ENCODE measurements around the gene TMEM175. TPM values are rescaled to one million over a fixed set of nuclear protein-coding genes. Genes with fewer than 3 reads are reported as not detected.

The TMEM175 gene
- total RNA-seq, 1 experiment from 2014 or later = 18.5 TPM

DNA sequence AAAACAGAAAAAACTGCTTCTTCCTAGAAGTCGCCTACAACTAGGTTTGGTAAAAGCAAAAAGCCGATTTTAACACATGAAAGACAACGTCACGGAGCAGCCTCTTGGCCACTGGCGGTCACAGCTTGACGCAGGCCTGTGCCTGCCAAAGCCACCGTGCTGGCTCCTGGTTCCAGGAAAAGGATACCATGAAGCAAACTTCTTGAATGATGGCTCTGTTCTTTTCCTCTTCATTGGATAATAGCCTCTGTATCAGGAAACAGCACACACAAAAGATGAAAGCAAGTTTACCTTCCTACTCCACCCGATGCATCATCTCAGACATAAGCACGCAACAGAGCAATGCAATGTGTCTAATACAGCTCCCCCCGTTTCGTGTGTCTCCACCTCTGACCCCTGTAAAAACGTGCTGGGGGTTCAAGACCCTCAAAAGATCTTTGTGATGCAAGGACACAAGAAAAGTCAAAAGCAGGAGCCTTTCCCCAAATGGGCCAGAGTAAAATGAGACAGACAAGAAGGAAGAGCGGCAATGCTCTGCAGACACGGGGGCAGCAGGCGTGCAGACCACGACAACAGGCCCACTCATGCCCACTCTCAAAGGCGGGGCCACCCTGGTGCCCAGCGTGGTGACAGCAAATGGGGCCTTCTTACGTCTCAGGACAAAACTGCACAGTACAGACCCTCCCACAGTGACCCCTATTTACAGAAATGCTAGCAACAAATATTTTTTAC, 19.5 kb upstream of the TMEM175 start:
- BruUV-seq (replicated peaks) = no TSS peak
- Histone ChIP-seq H3K4me2 (ENCODE audit: low read length) (no peak overlapping the region), H3K9me2 (replicated peaks; ENCODE audit: low read length) (no peaks in the 10 kb centered on the region), H3K9ac (ENCODE audit: low read length) (no peak overlapping the region), H3K4me3 (ENCODE audit: low read length) (no peak overlapping the region), H3K79me2 (ENCODE audit: low read length) (peaks cover 37% of the 10 kb centered on the region), H3K9me3 (ENCODE audit: low read length) (no peaks in the 10 kb centered on the region), H3K27me3 (ENCODE audit: low read length) (no peaks in the 10 kb centered on the region), H4K20me1 (ENCODE audit: low read length) (peaks cover 6% of the 10 kb centered on the region; the same call in 1 of the 2 replicates), H3F3A (ENCODE audit: low read length, unreplicated experiment) (no peaks in the 10 kb centered on the region), H3K36me3 (ENCODE audit: low read depth, low read length) (no peaks in the 10 kb centered on the region), H3K4me1 (ENCODE audit: insufficient read depth, low read length) (no peaks in the 10 kb centered on the region), H3K27ac (ENCODE audit: low read length) (no peak overlapping the region), H2AFZ (ENCODE audit: low read length) (no peak overlapping the region)
- ATAC-seq = no peak
- ChIA-PET CTCF (no interaction called here), POLR2A (ENCODE audit: unreplicated experiment) (interaction anchor here (0.6 kb wide), 1 partner anchor 147 kb away, joined by 3 read pairs; no protein-coding TSS in a partner anchor)
- intact Hi-C loops (cut with micrococcal nuclease) = no loop called here
- no peak for DNase-seq
- TF ChIP-seq EZH2 (IDR thresholded peaks at IDR 0.05; ENCODE audit: low read length, unreplicated experiment) = no peak
- TF ChIP-seq EZH2phosphoT487 (IDR thresholded peaks at IDR 0.05; ENCODE audit: borderline replicate concordance, low read length) = no peak
- TF ChIP-seq, protein P1, sequence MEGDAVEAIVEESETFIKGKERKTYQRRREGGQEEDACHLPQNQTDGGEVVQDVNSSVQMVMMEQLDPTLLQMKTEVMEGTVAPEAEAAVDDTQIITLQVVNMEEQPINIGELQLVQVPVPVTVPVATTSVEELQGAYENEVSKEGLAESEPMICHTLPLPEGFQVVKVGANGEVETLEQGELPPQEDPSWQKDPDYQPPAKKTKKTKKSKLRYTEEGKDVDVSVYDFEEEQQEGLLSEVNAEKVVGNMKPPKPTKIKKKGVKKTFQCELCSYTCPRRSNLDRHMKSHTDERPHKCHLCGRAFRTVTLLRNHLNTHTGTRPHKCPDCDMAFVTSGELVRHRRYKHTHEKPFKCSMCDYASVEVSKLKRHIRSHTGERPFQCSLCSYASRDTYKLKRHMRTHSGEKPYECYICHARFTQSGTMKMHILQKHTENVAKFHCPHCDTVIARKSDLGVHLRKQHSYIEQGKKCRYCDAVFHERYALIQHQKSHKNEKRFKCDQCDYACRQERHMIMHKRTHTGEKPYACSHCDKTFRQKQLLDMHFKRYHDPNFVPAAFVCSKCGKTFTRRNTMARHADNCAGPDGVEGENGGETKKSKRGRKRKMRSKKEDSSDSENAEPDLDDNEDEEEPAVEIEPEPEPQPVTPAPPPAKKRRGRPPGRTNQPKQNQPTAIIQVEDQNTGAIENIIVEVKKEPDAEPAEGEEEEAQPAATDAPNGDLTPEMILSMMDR (conservative IDR thresholded peaks at IDR 0.05; ENCODE audit: low read depth, low read length) = no peak

DNA sequence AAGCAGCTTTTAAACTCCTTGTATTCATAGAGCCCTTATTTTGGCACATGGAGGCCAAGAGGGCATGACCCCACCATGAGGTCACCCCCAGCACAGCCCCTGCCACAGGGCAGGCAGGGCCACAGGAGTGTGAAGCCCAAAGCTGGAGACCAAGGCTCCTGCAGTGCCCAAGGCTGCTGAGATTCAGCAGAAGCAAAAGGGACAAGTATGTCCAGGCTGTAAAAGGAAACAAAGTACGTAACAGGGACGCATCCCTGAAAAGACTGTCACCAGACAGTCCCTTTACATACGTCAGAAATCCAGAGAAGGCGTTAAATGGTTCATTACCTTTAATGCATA, 19.0 kb upstream of the TMEM175 start:
- H3K79me2 ChIP-seq (ENCODE audit: low read length) = peaks cover 42% of the 10 kb centered on the region
- POLR2A ChIA-PET (ENCODE audit: unreplicated experiment) = no interaction called here

DNA sequence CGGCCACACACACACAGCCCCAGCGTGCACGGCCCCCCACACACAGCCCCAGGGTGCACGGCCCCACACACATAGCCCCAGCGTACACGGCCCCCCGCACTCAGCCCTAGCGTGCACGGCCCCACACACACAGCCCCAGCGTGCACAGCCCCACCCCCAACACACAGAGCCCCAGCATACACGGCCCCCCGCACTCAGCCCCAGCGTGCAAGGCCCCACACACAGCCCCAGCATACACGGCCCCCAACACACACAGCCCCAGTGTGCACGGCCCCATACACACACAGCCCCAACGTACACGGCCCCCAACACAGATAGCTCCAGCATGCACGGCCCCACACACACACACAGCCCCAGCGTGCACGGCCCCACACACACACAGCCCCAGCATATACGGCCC, 17.7 kb upstream of the TMEM175 start:
- H3K9me2 ChIP-seq (replicated peaks; ENCODE audit: low read length) = no peaks in the 10 kb centered on the region
- H3K36me3 ChIP-seq (ENCODE audit: low read depth, low read length) = no peaks in the 10 kb centered on the region
- H3K9me3 ChIP-seq (ENCODE audit: low read length) = no peaks in the 10 kb centered on the region
- no peaks in the 10 kb centered on the region for H3K27me3 ChIP-seq (ENCODE audit: low read length)
- peaks cover 55% of the 10 kb centered on the region for H3K79me2 ChIP-seq (ENCODE audit: low read length)
- ChIA-PET POLR2A (ENCODE audit: unreplicated experiment) (no interaction called here), CTCF (no interaction called here)
- ATAC-seq (no peak), DNase-seq (no peak)
- no peaks in the 10 kb centered on the region for H3F3A ChIP-seq (ENCODE audit: low read length, unreplicated experiment)
- no peaks in the 10 kb centered on the region for H3K4me1 ChIP-seq (ENCODE audit: insufficient read depth, low read length)
- TF ChIP-seq, protein P1 (conservative IDR thresholded peaks at IDR 0.05; ENCODE audit: low read depth, low read length) = no peak
- TF ChIP-seq EZH2 (IDR thresholded peaks at IDR 0.05; ENCODE audit: low read length, unreplicated experiment) (no peak), EZH2phosphoT487 (IDR thresholded peaks at IDR 0.05; ENCODE audit: borderline replicate concordance, low read length) (no peak)
- H3K4me2 ChIP-seq (ENCODE audit: low read length) = no peak overlapping the region
- no peak overlapping the region for H3K4me3 ChIP-seq (ENCODE audit: low read length)
- no peak overlapping the region for H3K9ac ChIP-seq (ENCODE audit: low read length)
- no peak overlapping the region for H2AFZ ChIP-seq (ENCODE audit: low read length)
- no TSS peak for BruUV-seq (replicated peaks)
- intact Hi-C loops (cut with micrococcal nuclease) = no loop called here
- no peak overlapping the region for H3K27ac ChIP-seq (ENCODE audit: low read length)
- peaks cover 13% of the 10 kb centered on the region; the same call in 1 of the 2 replicates for H4K20me1 ChIP-seq (ENCODE audit: low read length)

More for the DNA sequence above, 19.0 kb upstream of the TMEM175 start:
- intact Hi-C loops (cut with micrococcal nuclease) = no loop called here
- Histone ChIP-seq H3K27ac (ENCODE audit: low read length) (no peak overlapping the region), H3K36me3 (ENCODE audit: low read depth, low read length) (no peaks in the 10 kb centered on the region), H3K4me3 (ENCODE audit: low read length) (no peak overlapping the region), H3K4me2 (ENCODE audit: low read length) (no peak overlapping the region), H3K27me3 (ENCODE audit: low read length) (no peaks in the 10 kb centered on the region), H2AFZ (ENCODE audit: low read length) (no peak overlapping the region), H4K20me1 (ENCODE audit: low read length) (peaks cover 11% of the 10 kb centered on the region; the same call in 1 of the 2 replicates), H3K9me2 (replicated peaks; ENCODE audit: low read length) (no peaks in the 10 kb centered on the region), H3K9ac (ENCODE audit: low read length) (no peak overlapping the region), H3K9me3 (ENCODE audit: low read length) (no peaks in the 10 kb centered on the region), H3K4me1 (ENCODE audit: insufficient read depth, low read length) (no peaks in the 10 kb centered on the region), H3F3A (ENCODE audit: low read length, unreplicated experiment) (no peaks in the 10 kb centered on the region)
- BruUV-seq (replicated peaks) = no TSS peak
- ATAC-seq = no peak
- TF ChIP-seq EZH2 (IDR thresholded peaks at IDR 0.05; ENCODE audit: low read length, unreplicated experiment) (no peak), EZH2phosphoT487 (IDR thresholded peaks at IDR 0.05; ENCODE audit: borderline replicate concordance, low read length) (no peak)
- TF ChIP-seq, protein P1 (conservative IDR thresholded peaks at IDR 0.05; ENCODE audit: low read depth, low read length) = no peak
- no peak for DNase-seq
- CTCF ChIA-PET = no interaction called here

Measured in PC-3 (cell line).